Measurements from ENCODE around the gene NRIP3. TPM values are rescaled to one million over a fixed set of nuclear protein-coding genes. Genes with fewer than 3 reads are reported as not detected.

The NRIP3 gene
- total and polyA plus RNA-seq, 2 of the 13 experiments (the other 11 are each of a cell fraction or from before 2014, with no cell fraction given), result 0.04 to 0.07 TPM

GRCh38 chr11:9037963-9038362, 34.2 kb upstream of the NRIP3 start:
- DNase-seq (ENCODE audit: low spot score), result no peak
- intact Hi-C loops (cut with micrococcal nuclease; ENCODE audit: unreplicated experiment) (no loop called here), in situ Hi-C loops (cut with HindIII; ENCODE audit: extremely low pct_ligation_motif_present, low pct_unique_long_range_greater_than_20kb) (no loop called here)
- Histone ChIP-seq H2AFZ (ENCODE audit: low read length) (no peak overlapping the region), H3K4me3 (replicated peaks in 1 of 3; ENCODE audit: insufficient read depth in 1 of 3, low read depth in 2 of 3, low read length in 3 of 3) (no peak overlapping the region), H3K4me2 (ENCODE audit: low read depth, low read length) (no peak overlapping the region), H3K27ac (ENCODE audit: extremely low read length, insufficient read depth, low read length) (no peak overlapping the region), H3K27me3 (ENCODE audit: control insufficient read depth in 1 of 2, insufficient read depth in 2 of 2, low read length in 2 of 2) (peaks cover 4 to 36% of the 10 kb centered on the region in 2 experiments; a peak in 4 of 5 replicates), H3K9ac (ENCODE audit: insufficient read depth, low read depth, low read length) (no peak overlapping the region), H3K36me3 (replicated peaks in 1 of 2; ENCODE audit: control insufficient read depth in 1 of 2, insufficient read depth in 2 of 2, low read length in 2 of 2) (no peaks in the 10 kb centered on the region), H3K4me1 (ENCODE audit: insufficient read depth, low read length) (no peaks in the 10 kb centered on the region), H4K20me1 (ENCODE audit: insufficient read depth, low read length) (no peaks in the 10 kb centered on the region), H3K9me3 (ENCODE audit: low read length) (no peaks in the 10 kb centered on the region), H3K79me2 (ENCODE audit: insufficient read depth, low read length) (no peaks in the 10 kb centered on the region)
- WGBS (ENCODE audit: low lambda C conversion rate), result 2% methylated on average over 1 of the region's 1 CpG
- CTCF ChIA-PET (ENCODE audit: low intra/inter-chr PET ratio, low total read pairs), result no interaction called here
- POLR2A ChIA-PET, result no interaction called here
- BruUV-seq (replicated peaks), result no TSS peak
- FAIRE-seq, result no peak
- no peak for ATAC-seq
- no peak for TF ChIP-seq SAP130 (CRISPR knock-in tag; IDR thresholded peaks at IDR 0.05; ENCODE audit: low read depth)
- TF ChIP-seq SYNCRIP (IDR thresholded peaks at IDR 0.05; ENCODE audit: insufficient read depth, low read depth, low read length), result no peak
- no peak for TF ChIP-seq ZNF784 (CRISPR knock-in tag; IDR thresholded peaks at IDR 0.05; ENCODE audit: borderline replicate concordance)
- TF ChIP-seq HNF4A (CRISPR knock-in tag; IDR thresholded peaks at IDR 0.05), result no peak
- TF ChIP-seq MXI1 (IDR thresholded peaks at IDR 0.05; ENCODE audit: borderline replicate concordance, low read depth, low read length), result no peak
- no peak for TF ChIP-seq ZNF879 (CRISPR knock-in tag; IDR thresholded peaks at IDR 0.05)
- TF ChIP-seq, protein P1, sequence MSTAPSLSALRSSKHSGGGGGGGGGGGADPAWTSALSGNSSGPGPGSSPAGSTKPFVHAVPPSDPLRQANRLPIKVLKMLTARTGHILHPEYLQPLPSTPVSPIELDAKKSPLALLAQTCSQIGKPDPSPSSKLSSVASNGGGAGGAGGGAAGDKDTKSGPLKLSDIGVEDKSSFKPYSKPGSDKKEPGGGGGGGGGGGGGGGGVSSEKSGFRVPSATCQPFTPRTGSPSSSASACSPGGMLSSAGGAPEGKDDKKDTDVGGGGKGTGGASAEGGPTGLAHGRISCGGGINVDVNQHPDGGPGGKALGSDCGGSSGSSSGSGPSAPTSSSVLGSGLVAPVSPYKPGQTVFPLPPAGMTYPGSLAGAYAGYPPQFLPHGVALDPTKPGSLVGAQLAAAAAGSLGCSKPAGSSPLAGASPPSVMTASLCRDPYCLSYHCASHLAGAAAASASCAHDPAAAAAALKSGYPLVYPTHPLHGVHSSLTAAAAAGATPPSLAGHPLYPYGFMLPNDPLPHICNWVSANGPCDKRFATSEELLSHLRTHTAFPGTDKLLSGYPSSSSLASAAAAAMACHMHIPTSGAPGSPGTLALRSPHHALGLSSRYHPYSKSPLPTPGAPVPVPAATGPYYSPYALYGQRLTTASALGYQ (CRISPR knock-in tag; IDR thresholded peaks at IDR 0.05), result no peak
- TF ChIP-seq ZMAT5 (CRISPR knock-in tag; IDR thresholded peaks at IDR 0.05; ENCODE audit: borderline replicate concordance, low read depth), result no peak
- TF ChIP-seq POLR2AphosphoS5 (IDR thresholded peaks at IDR 0.05; ENCODE audit: low read depth, low read length), result no peak
- no peak for TF ChIP-seq ATRX (CRISPR knock-in tag; IDR thresholded peaks at IDR 0.05; ENCODE audit: borderline replicate concordance)
- no peak for TF ChIP-seq ZNF484 (CRISPR knock-in tag; IDR thresholded peaks at IDR 0.05; ENCODE audit: borderline replicate concordance, low read depth)
- TF ChIP-seq, protein P2, sequence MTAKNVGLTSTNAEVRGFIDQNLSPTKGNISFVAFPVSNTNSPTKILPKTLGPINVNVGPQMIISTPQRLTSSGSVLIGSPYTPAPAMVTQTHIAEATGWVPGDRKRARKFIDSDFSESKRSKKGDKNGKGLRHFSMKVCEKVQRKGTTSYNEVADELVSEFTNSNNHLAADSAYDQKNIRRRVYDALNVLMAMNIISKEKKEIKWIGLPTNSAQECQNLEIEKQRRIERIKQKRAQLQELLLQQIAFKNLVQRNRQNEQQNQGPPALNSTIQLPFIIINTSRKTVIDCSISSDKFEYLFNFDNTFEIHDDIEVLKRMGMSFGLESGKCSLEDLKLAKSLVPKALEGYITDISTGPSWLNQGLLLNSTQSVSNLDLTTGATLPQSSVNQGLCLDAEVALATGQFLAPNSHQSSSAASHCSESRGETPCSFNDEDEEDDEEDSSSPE (CRISPR knock-in tag; IDR thresholded peaks at IDR 0.05), result no peak
- no peak for TF ChIP-seq ZNF3 (CRISPR knock-in tag; IDR thresholded peaks at IDR 0.05)
- TF ChIP-seq LBX2 (CRISPR knock-in tag; IDR thresholded peaks at IDR 0.05; ENCODE audit: borderline replicate concordance), result no peak
- TF ChIP-seq ZFP62 (CRISPR knock-in tag; IDR thresholded peaks at IDR 0.05), result no peak
- TF ChIP-seq ZNF556 (CRISPR knock-in tag; IDR thresholded peaks at IDR 0.05; ENCODE audit: borderline replicate concordance), result no peak
- no peak for TF ChIP-seq NAIF1 (CRISPR knock-in tag; IDR thresholded peaks at IDR 0.05; ENCODE audit: borderline replicate concordance)
- no peak for TF ChIP-seq KLF13 (CRISPR knock-in tag; IDR thresholded peaks at IDR 0.05)
- no peak for TF ChIP-seq BHLHE40 (IDR thresholded peaks at IDR 0.05; ENCODE audit: low read length)
- TF ChIP-seq ZNF841 (CRISPR knock-in tag; IDR thresholded peaks at IDR 0.05; ENCODE audit: borderline replicate concordance), result no peak
